NCI-H345 treated with DMSO at 0.1 percent for 48 hours (cell line): ENCODE measurements around the gene SPOCK1.

Experiments
- DNase-seq: peaks from one replicate; lab custom pipeline; 2025; ENCODE audit not compliant: unreplicated experiment; lab: John Stamatoyannopoulos, UW

Gene SPOCK1

DNA sequence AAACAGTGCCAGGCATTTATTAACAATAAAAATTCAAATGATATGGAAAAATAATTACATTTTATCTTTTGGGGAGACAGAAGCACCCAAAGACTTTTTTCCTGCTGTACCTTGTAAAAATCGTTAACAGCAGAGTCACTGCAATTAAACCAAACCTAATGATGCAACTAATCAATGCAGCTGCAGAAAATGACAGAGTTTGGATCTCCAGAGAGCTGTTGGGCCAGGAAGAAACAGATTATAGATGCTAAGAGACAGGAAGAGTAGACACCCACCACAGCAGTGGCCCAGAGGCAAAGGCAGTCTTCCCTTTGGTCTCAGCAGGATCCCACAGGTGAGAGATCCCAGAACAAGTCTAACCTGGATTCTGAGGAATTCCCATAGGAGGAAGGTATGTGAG, 53.0 kb downstream of the SPOCK1 start:
- no peak for DNase-seq

DNA sequence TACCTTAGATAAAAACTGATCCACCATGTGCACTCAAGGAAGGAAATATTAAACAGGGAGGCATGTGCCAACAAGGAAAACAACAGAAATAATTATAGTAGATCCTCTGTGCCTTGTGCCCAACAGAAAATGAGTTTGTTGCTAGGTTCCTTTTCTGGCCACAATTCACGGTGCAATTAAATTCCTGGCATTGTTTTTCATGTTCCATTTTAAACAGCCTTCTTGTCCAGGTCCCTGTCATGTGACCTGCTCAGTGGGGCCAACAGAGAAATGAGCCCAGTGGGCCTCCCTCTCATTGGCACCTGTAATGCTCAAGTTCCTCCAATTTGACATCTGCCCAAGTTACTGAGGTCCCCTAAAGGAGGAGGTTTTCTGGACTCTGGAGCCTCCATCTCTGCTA, 56.5 kb downstream of the SPOCK1 start:
- DNase-seq, result no peak

DNA sequence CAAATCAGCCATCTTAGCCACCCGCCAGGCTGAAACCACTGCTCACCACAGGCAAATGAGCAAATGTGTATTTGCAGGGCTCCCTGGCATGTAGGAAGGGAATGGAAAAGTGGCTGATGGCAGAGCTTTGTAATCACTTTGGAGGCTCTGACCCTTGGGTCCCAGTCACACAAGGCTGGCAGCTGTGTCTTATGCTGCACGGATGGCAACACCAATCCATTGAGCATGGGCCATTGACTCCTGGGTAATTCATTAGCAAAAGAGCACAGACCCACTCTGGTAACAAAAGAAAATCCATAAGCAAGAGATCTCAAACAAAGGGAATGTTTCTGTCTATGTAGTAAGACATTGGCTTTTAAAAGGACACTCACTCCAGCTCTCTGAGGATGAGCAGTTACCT, 57.6 kb downstream of the SPOCK1 start:
- DNase-seq, result peak; percentile 78

DNA sequence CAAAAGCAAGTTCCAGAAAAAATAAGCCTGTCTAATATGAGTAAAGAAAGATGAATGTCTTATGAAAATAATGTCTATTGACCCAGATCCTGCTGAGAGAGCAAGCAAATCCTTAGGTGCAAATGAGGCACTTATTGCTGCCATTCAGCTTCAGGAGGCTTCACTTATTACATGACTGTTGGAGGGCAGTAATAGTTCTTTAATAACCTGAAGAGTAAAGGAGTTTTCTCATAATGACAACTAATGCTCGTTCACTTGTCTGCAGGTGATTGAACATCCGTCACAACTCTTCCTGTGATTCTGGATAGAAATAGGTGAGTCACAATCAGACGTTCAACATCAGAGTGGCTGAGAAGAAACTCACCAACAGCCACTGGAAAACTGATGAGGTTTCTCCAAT, 58.3 kb downstream of the SPOCK1 start:
- DNase-seq, result peak; percentile 24

DNA sequence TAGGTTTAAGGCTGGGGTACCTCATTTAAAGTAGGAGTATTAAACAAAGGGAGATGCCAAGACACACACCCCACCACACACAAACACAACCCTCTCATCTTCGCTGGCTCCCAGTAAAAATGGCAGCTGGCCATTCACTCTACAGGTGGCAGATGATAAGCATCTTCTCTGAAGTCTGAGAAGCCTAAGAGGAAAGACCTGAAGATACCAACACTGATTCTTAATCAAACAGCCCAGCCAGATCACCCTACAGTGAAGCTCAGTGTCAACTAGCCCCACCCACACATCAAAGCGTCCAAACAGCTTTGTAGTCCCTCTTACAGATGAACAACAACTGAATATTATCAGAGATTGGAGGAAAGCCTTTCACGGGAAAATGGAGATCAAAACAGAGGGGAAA, 59.5 kb downstream of the SPOCK1 start:
- DNase-seq, result no peak

DNA sequence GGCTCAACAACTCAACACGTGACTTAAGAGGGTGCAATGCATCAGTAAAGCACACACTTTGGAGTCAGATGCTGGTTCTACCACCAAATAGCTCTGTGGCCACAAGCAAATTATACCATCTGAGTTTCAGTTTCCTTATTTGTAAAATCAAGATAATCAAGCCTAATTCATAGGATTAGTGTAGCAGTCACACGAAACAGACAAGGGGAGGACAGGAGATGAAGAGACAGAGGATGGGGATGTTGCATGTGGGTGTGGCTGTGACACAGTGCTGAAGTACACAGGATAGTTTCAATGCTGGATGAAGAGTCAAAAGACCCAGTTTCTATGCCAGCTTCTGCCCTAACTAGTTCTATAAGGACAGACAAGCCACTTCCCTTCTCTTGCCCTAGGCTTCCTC, 60.2 kb downstream of the SPOCK1 start:
- no peak for DNase-seq

DNA sequence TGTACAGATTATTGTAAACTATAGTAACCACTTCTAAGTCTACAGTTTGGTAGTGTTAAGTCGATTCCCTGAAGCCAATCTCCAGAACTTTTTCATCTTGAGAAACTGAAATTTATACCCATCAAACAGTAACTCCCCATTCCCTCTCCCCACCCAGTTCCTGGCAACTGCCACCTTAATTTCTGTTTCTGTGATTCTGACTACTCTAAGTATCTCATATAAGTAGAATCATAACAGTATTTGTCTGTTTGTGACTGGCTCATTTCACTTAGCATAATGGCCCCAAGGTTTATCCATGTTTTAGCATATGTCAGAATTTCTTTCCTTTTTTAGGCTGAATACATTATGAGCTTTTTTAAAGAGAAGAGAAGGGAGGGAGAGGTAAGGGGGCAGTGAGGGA, 61.4 kb downstream of the SPOCK1 start:
- DNase-seq, result no peak

DNA sequence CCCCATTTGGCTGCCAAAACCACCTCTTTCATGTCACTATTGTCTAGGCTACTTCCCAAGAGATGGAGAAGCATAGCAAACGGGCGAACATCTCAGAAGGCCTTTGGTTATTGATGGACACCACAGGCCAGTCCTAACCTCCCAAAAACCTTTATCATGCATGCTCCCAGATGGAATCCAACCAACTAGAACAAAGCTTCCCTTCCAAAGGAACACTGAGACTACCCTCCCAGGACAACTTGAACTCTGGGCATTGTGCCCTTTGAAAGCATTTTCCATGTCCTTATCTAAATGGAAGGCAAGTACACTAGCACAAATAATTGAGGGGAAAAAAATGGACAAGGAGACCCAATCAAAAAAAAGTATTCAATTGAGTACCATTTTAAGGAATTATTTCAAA, 65.6 kb downstream of the SPOCK1 start:
- DNase-seq, result no peak

DNA sequence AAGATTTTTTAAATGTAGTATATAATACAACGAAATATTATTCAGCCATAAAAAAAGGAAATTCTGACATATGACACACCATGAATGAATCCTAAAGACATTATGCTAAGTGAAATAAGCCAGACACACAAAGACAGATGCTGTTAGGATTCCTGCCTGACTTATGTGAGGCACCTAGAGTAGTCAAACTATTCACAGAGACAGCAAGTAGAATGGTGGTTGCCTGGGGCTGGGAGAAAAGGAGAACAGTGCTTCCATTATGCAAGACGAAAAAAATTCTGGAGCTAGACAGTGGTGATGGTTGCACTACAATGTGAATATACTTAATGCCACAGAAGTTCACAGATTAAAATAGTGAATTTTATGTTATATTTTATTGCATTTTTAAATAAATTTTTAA, 66.8 kb downstream of the SPOCK1 start:
- no peak for DNase-seq

DNA sequence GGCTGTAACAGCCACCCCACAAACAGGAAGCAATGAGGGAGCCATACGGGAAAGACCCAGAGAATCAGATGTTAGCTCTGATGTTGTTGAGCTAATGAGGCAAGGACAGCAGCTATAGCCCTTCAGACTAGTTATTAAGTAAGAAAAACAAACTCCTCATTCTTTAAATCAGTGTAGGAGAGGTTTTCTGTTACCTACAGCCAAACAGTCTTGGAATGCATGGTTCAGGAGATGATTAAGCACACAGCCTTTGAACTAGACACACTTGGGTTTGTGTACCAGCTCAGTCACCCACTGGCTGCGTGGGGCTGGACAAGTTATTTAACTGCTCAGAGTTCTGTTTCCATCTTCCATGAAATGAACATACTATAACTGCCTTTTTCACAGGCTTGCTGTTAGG, 68.1 kb downstream of the SPOCK1 start:
- no peak for DNase-seq

DNA sequence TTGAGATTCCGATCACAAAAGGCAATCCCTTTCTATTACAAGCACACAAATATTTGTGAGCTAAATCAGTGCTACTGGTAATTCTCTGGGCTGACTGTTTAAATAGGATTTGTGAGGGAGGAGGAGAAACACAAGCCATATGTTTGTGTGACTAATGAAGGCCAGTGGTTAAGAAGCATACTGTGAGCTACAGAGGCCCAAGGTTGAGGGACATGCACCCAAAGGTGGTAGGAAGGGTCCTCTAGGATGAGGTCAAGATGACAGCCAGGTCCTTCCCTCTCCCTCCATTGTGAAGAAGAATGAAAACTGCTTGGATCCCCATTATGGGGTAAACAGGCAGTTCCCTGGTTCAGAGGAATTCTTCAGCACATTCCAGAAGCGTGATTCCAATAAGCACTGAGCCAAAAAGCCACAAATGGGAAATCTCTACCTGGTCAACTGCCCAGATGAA, 83.9 kb downstream of the SPOCK1 start:
- DNase-seq, result no peak

DNA sequence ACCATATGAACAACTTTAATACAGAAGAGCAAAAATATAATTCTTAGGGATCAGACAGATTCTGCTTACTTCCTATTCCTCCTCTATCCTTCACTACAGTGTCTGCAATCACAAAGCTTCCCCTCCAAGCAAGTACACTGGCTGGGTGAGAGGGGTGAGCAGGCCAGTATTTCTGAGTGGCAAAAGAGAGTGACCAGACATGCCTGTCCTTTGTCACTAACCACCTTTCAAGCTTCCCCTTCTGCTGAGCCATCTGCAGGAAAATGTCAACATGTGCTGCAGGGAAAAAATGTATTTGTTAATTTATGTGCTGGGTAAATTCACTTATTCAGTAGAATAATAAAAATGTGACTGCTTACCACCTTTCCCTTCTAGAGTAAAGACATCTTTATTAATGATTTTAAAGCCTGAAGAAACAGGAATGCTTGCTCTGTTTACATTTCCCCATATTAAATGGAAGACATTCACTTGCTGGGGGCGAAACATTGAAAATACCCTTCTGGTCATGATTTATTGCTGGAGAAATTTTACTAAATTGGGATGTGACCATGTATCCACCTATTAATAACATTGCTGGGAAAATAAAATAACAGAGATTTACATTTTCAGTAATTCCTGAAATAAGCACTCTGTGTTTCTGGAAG, 84.9 kb downstream of the SPOCK1 start:
- no peak for DNase-seq

DNA sequence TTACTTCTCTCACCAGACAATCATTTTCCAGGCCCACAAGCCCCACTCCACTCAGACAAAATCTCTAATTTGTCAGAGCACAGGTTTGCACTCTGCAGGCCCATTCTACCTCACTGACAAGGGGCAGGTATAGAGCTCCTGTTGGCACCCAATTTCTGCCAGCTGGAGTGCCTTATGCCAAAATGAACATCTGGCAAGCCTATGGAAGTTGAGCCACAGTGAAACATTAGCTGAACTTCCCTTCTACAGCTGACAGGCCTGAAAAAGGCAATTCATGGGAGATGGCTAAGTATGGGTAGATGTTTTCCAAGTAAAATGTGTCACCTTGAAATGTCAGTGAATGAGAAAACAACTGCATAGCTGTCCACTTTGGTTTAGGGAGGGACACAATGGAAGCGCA, 87.0 kb downstream of the SPOCK1 start:
- DNase-seq, result no peak

DNA sequence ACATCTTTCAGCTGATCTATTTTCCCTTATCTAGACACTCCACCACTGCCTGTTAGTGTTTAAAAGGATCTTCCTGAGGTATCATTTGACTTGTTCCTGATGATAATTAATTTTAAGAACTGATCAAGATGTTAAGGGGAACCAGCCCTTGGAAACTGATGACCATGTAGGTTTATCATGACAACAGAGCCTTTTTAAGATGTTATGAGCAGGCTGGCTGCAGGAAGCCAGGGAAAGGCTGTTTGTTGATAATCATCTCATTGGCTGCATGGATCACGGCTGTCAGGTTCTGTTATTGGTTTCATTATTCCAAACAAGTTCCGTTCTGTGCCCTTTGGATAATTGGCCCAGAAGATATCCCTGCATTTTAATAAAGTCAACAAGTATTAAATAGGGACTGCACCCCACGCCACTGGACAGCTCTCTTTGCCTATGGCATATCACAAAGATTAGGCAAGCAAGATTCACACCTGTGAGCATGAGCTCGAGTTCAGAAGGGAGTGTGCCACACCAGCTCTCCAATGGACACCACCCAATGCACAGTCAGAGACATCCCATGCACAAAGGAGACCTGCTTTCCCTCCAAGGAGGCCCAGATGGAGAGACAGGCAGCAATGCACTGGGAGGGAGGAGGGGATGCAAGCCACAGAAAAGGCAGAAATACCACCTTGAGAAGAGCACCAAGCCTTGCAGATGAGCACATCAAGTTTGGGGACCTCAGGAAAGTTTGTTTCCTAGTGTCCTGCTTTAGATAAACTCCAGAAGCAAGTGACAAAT, 88.7 kb downstream of the SPOCK1 start:
- no peak for DNase-seq

DNA sequence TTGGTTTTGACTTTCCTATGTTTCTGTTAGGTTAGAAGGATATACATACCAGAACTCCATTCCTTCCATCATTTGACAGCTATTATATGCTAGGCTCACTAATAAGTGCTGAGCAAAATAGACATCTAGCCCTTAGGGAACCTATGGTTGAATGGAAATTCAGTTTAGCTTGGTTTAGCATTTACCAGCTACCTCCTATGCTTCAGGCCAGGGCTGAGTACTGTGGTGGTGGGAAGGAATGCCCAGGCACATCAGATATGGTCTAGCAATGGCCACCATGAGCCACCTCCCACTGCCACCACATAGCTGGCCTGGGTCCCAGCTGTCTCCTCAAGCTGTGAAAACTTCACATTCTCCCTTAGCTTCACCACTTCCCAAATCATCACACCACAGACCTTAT, 89.4 kb downstream of the SPOCK1 start:
- no peak for DNase-seq

DNA sequence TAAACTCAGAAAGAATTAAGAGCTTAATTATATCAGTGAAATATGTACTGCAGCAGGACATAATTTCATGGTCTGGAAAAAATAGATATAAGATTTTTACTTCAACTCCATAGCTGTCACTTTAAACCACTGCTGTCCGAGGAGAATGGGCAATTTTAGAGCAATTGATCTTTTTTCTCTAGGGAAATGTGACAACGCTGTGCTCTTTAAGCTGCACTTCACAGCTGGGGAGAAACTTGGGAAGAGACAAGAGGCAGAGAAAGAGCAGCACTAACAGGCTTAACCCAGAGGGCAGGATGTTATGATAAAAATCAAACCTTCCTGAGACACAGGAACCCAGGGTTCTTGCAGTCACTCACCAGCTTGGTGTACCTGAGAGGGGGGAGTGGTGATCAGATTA, 92.0 kb downstream of the SPOCK1 start:
- no peak for DNase-seq

DNA sequence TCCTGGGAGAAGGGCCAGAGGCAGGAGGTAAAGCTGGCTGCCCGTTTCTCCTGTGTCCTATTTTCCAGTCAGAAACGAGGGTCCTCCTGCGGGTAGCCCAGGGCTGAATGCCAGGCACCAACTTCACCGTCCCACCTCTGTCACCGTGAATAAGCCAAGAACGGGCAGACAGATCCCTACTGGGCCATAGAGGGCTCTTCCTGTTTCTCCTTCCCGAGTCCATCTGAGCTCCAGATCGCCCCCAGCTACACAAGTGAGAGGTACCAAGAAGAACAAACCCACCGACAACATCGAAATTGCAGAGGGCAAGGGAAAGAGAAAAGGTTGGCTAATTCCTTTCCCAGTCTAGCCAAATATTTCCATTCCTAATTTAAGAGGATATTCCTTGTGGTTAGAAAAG, 93.7 kb downstream of the SPOCK1 start:
- DNase-seq, result no peak

DNA sequence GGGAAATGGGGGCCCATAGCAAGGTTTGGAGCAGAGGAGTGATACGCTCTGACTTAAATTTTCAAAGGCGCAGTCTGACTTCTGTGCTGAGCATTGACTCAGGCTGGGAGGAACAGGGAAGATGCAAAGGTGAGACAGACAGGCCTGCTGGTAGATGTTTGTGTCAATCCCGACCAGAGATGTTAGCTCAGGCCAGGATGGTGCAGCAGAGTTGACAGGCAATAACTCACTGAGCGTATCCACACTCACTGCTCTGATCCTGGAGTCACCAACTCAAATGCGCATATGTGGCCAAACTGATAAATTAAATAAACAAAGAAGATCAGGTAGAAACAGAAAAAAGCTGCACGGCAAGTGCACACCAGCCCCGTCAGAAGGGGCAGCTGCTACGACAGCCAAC, 95.3 kb downstream of the SPOCK1 start:
- no peak for DNase-seq

DNA sequence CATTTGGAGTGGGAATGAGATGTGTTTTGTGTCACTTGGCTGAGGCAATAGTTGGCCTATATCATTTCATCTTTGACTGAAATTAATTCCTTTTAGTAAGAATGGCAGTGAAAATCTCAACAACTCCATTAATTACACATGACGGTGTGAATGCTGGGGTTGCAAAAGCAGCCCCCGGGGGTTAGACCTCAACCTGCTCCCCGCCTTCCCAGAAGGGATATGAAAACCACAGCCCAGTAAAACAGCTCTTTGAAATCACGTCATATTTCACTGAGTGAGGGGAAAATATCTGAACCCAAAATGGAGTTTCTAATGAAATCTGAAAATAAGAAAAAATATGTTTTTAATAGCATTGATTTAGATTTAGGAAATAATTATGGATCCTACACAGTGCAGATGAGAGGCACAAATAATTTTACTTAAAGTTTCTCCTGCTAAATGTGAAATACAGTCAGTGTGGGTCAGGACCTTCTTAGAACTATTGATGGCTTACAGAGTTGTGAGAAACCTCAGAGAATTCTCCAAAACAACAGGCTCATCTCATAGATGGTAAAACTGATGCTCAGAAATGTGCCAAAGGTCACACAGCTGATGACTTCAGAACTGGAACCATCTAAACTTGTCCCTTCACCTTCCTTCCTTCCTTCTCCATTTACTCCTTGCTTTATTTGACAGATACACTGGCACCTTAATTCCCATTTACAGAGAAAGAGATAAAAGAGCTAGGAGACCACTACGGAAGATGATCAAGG, 96.5 kb downstream of the SPOCK1 start:
- no peak for DNase-seq

DNA sequence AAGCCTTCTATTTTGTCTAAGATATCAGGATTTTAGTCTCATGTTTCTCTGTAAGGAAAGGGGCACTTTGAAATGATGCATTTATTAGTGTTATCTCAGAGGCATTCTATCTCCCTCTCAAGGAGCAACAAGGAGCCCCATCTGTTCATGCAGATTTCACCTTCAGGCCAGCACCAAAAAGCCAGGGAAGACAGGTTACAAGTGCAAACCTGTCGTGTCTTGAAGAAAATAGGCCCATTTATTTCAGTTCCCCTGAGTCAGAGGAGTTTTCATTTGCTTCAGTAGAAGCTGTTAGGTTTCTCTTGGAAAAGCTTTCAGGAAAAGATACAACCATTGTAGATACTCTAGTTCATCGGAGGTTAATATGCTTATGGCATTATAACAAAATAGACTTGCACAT, 97.2 kb downstream of the SPOCK1 start:
- no peak for DNase-seq

DNA sequence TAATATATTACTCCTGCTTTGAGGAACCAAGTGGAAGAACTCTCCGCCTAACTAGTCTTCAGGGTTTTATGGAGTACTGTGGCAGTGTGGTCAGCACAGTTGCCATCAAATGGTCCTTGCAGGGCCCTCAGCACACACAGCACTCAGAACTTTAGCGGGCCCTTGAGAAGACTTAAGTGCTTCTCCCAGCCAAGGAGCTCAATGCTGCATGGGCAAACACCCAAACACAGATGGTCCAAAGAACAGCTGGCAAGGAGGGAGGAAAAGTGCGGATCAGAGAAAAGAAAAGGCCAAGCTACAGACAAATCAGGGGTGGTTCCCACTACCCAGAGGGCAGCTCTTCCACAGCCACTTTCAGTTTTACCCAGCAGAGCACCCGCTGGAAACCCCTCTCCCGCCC, 98.6 kb downstream of the SPOCK1 start:
- no peak for DNase-seq

DNA sequence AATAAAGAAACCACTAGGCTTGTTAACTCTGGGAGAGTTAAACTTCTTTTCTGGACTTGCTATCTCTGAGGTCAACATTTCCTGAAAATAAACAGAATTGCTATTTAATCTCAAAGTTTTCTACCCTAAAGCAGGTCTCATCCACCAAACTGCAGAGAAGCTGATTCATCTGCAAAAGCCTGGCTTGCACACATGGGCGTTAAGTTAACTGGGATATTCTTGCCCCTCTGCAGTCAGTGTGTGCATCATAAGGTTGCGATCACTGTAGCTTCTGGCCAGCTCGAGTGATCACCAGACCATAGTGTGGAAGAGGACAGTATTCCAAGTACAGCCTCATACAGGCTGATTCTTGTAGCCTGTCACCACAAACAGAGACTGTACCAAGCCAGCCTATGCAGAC, 99.2 kb downstream of the SPOCK1 start:
- DNase-seq, result no peak
